ENCODE results near the gene PKD1L1.

The PKD1L1 gene

GRCh38 chr7:47905076-47905920 is 43.0 kb downstream of the PKD1L1 start:
- no peak for DNase-seq (ENCODE audit: low read depth in 2 of 2)

GRCh38 chr7:47902013-47902412 is 46.3 kb downstream of the PKD1L1 start:
- DNase-seq (ENCODE audit: low read depth in 2 of 2) = no peak

GRCh38 chr7:47901542-47901941 is 46.7 kb downstream of the PKD1L1 start:
- DNase-seq (ENCODE audit: low read depth in 2 of 2) = no peak

GRCh38 chr7:47897831-47898230 is 50.4 kb downstream of the PKD1L1 start:
- DNase-seq (ENCODE audit: low read depth in 2 of 2) = no peak

- DNase-seq (ENCODE audit: low read depth in 2 of 2) = no peak
Observed at GRCh38 chr7:47896809-47897423, 51.4 kb downstream of the PKD1L1 start.

- DNase-seq (ENCODE audit: low read depth in 2 of 2) = no peak
Observed at GRCh38 chr7:47895026-47895425, 53.2 kb downstream of the PKD1L1 start.

GRCh38 chr7:47893721-47894365 is 54.4 kb downstream of the PKD1L1 start:
- no peak for DNase-seq (ENCODE audit: low read depth in 2 of 2)

GRCh38 chr7:47893238-47893637 is 55.0 kb downstream of the PKD1L1 start:
- no peak for DNase-seq (ENCODE audit: low read depth in 2 of 2)

- DNase-seq (ENCODE audit: low read depth in 2 of 2) = no peak
Observed at GRCh38 chr7:47890606-47891005, 57.7 kb downstream of the PKD1L1 start.

- DNase-seq (ENCODE audit: low read depth in 2 of 2) = no peak
Observed at GRCh38 chr7:47890125-47890524, 58.1 kb downstream of the PKD1L1 start.

GRCh38 chr7:47889723-47890122 is 58.5 kb downstream of the PKD1L1 start:
- DNase-seq (ENCODE audit: low read depth in 2 of 2) = no peak

- no peak for DNase-seq (ENCODE audit: low read depth in 2 of 2)
Observed at GRCh38 chr7:47888371-47889265, 59.6 kb downstream of the PKD1L1 start.

GRCh38 chr7:47887016-47887640 is 61.1 kb downstream of the PKD1L1 start:
- DNase-seq (ENCODE audit: low read depth in 2 of 2) = no peak

- no peak for DNase-seq (ENCODE audit: low read depth in 2 of 2)
Observed at GRCh38 chr7:47885987-47886811, 62.1 kb downstream of the PKD1L1 start.

GRCh38 chr7:47885309-47885986 is 62.8 kb downstream of the PKD1L1 start:
- DNase-seq (ENCODE audit: low read depth in 2 of 2) = no peak

GRCh38 chr7:47884675-47885074 is 63.6 kb downstream of the PKD1L1 start:
- DNase-seq (ENCODE audit: low read depth in 2 of 2) = no peak

- no peak for DNase-seq (ENCODE audit: low read depth in 2 of 2)
Observed at GRCh38 chr7:47882635-47883034, 65.6 kb downstream of the PKD1L1 start.

- DNase-seq (ENCODE audit: low read depth in 2 of 2) = no peak
Observed at GRCh38 chr7:47881256-47881655, 67.0 kb downstream of the PKD1L1 start.

- no peak for DNase-seq (ENCODE audit: low read depth in 2 of 2)
Observed at GRCh38 chr7:47878662-47879061, 69.6 kb downstream of the PKD1L1 start.

GRCh38 chr7:47877336-47877735 is 70.9 kb downstream of the PKD1L1 start:
- DNase-seq (ENCODE audit: low read depth in 2 of 2) = no peak

Data from stimulated activated CD8-positive, alpha-beta memory T cell treated with anti-CD3 and anti-CD28 coated beads, Interleukin-2, amount 100 ng/mL, for 48 hours (primary cell).